Anterior cingulate cortex (tissue), 58 donors: ENCODE data around the gene SRSF8.

ENCODE experiments used
- DNase-seq, 58 donors: peaks; one replicate each; lab custom pipeline; 2025; lab: John Stamatoyannopoulos, UW

Gene SRSF8

DNA sequence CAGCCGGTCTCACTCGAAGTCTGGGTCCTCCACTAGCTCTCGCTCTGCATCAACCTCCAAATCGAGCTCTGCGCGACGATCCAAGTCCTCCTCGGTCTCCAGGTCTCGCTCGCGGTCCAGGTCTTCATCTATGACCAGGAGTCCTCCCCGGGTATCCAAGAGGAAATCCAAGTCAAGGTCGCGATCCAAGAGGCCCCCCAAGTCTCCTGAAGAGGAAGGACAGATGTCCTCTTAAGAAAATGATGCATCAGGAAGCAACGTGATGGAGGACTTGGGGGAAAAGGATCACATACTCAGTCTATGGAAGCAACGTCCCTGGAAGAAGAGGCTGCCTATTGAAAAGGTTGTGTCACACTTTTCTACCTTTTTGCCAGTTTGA, 1.1 kb downstream of the SRSF8 start:
- DNase-seq: peak in 4 of 58 donors; percentile 13 to 76 (median 52)

DNA sequence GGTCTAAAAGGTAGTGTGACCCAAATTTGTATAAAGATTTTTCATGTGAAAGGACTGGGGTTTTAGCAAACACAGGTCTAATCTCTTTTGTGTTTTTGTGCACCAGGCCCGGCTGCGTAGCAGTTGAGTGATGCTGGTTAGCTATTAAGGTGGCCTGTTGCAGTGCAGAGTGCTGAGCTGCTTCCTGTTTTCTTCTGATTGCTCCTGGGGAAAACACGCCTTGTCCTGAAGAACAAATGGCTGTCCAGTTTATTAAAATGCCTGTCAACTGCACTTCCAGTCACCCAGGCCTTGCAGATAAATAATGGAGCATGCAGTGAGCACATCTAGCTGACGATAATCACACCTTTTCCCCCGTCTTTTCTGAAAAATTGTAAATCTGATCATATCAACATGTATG, 1.8 kb downstream of the SRSF8 start:
- peak in 50 of 58 donors; percentile 10 to 83 (median 55) for DNase-seq

GRCh38 chr11:95070471-95070870, 3.8 kb downstream of the SRSF8 start:
- DNase-seq: no peak

GRCh38 chr11:95072948-95073347, 6.2 kb downstream of the SRSF8 start:
- no peak for DNase-seq

DNA sequence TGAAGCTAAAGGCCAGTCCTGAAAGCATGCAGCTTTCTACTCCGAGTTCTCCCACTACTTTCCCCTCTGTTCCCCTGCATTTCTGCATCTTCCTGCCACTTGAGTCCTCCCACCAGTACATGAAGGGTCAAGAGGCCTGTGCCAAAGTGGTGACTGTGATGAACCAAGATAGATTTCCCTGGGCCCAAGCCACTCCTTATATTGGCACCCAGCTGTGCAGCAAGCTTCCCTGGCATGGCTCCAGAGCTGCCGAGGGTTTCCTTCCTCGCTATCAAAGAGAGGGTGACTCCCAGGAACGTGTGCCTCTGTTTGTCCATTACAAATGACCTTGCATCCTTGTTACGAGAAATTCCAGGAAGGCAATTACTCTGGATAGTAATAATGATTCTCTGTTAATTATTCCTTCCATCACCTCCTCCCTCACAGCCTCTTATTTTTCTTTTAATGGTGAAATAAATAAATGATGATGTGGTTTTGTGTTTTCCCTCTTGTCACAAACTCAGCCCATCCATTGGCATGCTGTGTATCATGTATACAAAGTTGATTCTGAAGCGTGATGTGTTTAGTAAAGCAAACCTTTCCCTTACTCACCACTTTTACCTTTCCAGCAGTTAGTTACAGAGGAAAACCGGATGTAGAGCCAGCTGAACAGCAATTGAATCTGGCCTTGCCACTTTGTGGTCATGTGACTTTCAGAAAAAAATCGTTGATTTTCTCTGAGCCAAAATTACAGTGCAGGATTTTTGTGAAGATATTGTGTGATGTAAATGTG, 8.3 kb downstream of the SRSF8 start:
- peak in 14 of 58 donors; percentile 2 to 81 (median 22) for DNase-seq

DNA sequence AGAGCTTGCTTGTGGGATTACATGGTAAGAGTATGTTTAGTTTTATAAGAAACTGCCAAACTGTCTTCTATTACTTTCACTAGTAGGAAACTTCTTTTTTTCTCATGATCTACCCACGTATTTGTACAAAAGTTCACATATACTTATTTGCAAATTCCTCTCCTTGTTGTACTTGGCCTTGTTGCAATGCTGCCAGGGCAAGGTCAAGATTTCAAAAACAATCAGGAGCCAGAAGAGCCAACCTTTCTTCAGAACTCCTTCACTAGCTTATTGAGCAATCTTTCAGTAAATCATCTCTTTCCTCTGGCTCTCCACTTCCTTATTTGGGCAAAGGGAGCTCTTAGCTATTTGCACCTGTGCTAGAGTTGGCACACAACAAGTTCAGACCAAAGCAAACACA, 9.7 kb downstream of the SRSF8 start:
- DNase-seq: no peak

GRCh38 chr11:95076981-95077380, 10.3 kb downstream of the SRSF8 start:
- no peak for DNase-seq

DNA sequence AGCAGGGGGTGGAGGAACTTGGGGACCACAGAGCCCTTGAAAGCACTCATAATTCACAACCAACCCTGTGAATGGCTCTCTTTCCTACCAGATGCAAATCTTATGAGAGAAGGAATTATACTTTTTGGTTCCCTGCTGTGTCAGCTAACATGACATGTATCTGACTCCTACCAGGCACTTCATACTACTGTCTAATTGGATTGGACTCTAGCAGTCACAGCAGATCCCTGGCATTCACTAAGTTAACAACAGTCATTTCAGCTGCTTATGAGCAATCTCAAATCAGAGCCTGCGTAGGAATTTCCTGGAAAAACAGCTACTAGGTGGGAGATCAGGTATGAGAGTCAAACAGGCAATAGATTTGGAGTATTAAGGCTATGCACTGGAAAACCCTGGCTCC, 11.8 kb downstream of the SRSF8 start:
- no peak for DNase-seq

GRCh38 chr11:95081010-95081409, 14.3 kb downstream of the SRSF8 start:
- DNase-seq: peak in 2 of 58 donors; percentile 52 to 62

DNA sequence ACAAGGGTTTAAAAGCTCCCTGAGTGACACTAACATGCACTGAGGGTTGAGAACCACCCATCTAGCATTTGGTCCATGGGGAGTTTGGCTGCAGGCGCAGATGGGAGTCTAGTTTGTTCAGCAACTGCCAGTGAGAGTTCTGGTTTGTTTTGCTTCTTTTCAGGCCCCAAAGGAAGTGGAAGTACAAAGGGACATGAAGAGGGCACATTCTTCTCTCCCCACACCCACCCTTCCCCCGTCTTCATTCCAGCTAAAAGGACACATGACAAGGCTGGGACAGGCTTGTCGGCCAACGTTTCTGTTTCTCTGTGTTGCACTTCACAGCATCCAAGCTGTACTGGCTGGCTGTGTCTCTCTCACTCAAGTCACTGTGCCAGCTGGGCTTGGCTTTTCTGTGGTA, 14.7 kb downstream of the SRSF8 start:
- peak in 49 of 58 donors; percentile 12 to 85 (median 61) for DNase-seq

- peak in 27 of 58 donors; percentile 11 to 88 (median 53) for DNase-seq
Measured at GRCh38 chr11:95082576-95083001, 15.9 kb downstream of the SRSF8 start.

DNA sequence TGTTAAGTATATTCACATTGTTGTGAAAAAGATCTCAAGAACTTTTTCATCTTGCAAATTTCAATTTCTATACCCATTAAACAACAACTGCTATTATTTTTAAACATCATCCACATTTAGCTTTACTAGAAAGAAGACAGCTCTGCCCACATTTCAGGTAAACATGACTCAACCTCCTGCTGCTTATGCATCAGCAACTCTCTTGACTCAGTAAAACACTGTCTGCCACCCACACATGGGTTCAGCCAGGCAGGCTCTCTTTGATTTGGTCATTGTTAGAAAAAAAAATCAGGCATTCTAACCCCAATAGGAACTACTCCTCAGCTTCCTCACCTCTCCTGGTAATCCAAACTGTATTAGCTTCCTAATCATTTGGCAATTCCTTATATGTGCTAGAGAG, 17.8 kb downstream of the SRSF8 start:
- DNase-seq: peak in 2 of 58 donors; percentile 5 to 11

- DNase-seq: no peak
Measured at GRCh38 chr11:95085117-95085816, 18.5 kb downstream of the SRSF8 start.

DNA sequence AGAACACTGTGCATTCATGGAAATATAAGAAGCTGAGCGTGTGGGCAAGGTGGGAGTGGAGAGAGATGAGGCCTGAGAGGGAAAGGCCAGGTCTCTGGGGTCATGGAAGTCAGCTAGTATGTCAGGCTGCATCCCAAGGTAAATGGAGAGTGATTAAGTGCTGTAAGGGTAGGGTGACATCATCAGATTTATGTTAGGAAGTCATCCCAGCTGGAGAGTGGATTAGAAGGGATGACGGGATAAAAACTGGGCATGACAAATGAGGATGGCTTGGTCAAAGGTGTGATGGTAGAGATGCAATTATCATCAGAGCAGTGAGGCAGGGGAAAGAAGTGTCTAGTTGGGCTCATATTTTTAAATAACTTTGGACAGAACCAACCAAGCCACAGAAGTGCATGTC, 19.4 kb downstream of the SRSF8 start:
- DNase-seq: no peak

DNA sequence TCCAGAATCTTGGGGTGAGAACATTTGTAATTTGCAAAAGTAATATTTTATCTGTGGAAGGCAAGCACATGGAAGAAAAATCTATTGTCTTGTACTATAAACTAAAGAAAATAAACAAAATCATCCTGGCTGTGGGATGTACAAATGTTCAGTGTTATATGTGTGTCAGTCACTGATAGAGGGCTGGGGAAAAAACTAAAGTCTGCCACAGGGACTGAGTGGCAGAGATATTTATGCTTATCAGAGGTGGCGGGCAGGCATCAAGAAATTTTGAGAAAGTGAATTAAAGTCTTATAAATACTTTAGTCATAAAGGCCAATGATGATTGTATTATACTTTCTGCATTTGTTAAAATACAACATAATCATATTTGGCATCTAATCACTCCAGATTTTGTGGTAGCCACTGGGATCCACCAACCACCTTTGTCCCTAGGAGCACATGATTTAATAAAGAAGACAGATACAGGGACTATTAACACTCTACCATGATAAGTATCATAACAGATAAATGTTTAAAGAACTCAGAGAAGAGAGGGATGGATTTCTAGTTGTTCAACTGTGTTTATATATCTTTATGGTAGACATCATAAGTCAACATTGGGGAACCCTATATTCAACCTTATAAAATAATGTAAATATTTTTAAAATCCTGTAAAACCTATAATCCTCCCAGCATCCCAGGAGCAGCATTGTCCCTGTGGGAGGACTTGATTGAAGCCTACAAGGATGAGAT, 20.3 kb downstream of the SRSF8 start:
- DNase-seq: no peak

DNA sequence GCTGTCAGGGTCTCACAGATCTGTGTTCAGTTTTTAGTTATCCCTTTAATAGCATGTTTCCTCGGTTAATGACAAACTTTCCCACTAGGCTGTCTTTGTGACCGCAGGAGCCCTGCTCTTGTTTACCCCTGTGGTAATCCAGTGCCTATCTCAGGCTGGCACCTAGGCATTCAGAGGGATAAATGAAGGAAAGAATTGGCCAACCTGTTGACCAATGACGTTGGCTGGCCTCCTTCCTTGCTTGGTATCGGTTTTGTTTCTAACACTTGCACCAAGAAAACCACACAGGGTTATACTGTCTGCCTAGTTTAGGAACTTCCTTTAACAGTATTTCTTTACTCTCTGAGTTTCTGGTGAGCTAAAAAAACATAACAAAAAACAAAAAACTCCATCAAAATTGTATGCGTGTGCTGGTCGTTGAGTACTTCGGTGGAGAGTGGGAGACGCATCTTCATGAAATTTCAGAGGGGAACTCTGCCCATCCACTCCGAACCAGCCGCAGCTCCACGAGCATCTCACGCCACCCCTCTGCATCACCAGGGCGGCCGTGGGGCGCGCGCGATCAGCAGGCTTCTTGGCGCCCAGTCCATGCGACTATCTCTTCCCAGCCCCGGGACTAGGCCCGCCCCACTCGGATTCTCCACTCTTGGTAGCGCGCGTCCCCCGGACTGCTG, 22.4 kb downstream of the SRSF8 start:
- peak in 17 of 58 donors; percentile 25 to 92 (median 75) for DNase-seq

DNA sequence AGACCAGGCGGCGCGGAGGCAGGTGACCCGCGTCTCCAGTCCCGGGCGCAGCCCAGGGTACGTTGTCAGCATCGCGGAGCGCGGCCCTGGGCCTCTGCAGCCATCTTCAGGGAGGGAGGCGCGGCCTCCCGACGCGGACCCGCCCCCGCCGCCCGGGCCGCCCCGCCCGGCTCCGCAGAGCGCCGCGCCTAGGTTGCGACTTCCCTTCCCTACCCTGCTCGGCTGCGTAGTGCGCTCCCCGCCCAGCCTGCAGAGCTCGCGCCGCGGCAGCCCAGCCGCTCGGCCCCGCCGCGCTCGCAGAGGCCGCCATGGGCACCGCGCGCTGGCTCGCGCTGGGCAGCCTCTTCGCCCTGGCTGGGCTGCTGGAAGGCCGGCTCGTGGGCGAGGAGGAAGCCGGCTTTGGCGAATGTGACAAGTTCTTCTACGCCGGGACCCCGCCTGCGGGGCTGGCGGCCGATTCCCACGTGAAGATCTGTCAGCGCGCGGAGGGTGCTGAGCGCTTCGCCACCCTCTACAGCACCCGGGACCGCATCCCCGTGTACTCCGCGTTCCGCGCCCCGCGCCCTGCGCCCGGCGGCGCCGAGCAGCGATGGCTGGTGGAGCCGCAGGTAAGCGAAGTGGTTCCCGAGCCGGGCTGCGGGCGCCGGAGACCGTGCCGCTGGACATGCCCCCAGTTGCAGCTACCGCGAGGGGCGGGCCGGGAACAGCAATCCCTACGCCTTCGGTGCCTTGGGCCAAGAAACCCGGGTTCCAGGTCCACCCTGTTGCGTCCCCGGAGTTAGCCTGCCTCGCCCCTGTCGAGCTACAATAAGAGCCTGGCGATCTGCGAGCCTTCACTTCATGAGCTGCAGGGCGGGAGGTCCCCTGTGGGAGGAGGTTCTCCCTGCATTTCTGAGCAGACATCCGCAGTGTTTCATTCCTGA, 23.2 kb downstream of the SRSF8 start, which contains the start of gene ENDOD1:
Gene ENDOD1, plus strand, starts transcription at position 227 of the 923 bp plus-strand sequence. Its CDS starts 82 bp downstream, at position 309.
- DNase-seq: peak in 57 of 58 donors; percentile 36 to 92 (median 80)

DNA sequence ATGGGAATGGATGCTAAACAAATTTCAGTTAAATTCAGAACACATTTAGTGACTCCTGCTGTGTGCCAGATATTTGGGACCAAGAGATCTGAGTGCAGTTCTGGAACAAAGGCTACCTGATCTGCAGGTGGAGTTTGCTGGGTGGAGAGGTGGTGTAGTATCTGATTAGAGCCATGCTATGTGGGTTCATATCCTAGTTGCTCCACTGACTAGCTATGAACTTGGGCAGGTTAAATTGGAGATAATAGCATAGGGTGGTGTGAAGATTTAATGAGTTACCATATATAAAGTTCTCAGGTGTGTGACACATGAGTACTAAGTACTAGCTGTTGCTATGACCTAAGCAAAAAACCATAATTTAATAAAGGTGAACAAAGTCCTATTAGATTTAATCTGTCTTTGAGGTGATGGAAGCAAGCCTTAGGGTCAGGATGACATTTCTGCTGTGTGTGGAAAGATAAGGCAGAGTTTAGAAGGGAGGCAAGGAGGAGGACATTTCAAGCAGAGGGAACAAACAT, 25.0 kb downstream of the SRSF8 start:
- DNase-seq: no peak
